Keratinocyte (primary cell): ENCODE results near the gene GP5.

Source experiments
- CTCF ChIP-seq, 3 experiments: IDR thresholded peaks in 1 of 3; conservative IDR thresholded peaks in 1 of 3; optimal IDR thresholded peaks in 1 of 3; 2 replicates in 2 of 3; 3 replicates in 1 of 3; pipeline versions ENCODE3 to v1.5.1; 2011; ENCODE audit warnings: low read length in 3 of 3, mild to moderate bottlenecking in 3 of 3, moderate library complexity in 2 of 3, control low read depth in 1 of 3, inconsistent platforms in 1 of 3; ENCODE audit not compliant: insufficient read depth in 2 of 3; ENCODE audit errors: extremely low read depth in 1 of 3
- EZH2 ChIP-seq: IDR thresholded peaks from one replicate; pipeline ENCODE4 v1.6.1; 2012; ENCODE audit warnings: inconsistent platforms, mild to moderate bottlenecking, low read length, moderate library complexity

- TF ChIP-seq EZH2 = no peak
- no peak for TF ChIP-seq CTCF (optimal IDR thresholded peaks at IDR 0.05 in 1 of 3, IDR thresholded peaks at IDR 0.05 in 1 of 3, conservative IDR thresholded peaks at IDR 0.05 in 1 of 3; ENCODE audit: extremely low read depth in 1 of 3, insufficient read depth in 2 of 3, low read length in 3 of 3)
Measured at GRCh38 chr3:194364652-194365434, 34.2 kb downstream of the GP5 start.
